HCT116 (cell line): Measurements from ENCODE around the gene TOR2A. TPM values are rescaled to one million over a fixed set of nuclear protein-coding genes. Genes with fewer than 3 reads are reported as not detected.

Source experiments
- ATAC-seq: fragments of 200-7000 bp; cut with Tn5 transposase; 2 replicates; pipeline ENCODE4 v1.9.1; 2020; ENCODE audit warnings: mild to moderate bottlenecking, moderate library complexity
- BruUV-seq: library from RNA; stranded (reverse); fragments of 400-500 nt; replicated peaks from 2 replicates; lab custom pipeline; 2021; lab: Mats Ljungman, UMichigan
- CTCF ChIA-PET: fragments of 300-600 bp; sonication (Branson Sonifier 250); formaldehyde crosslinking; loops from one replicate; lab custom pipeline; 2021; ENCODE audit warnings: antibody characterized with exemption; lab: Charles Lee
- POLR2A ChIA-PET: fragments of 300-600, 350-600 bp; sonication (Branson Sonifier 250); formaldehyde crosslinking; loops from one replicate; lab custom pipeline; 2021; ENCODE audit warnings: antibody characterized with exemption; lab: Charles Lee
- RAD21 ChIA-PET, 2 experiments: fragments of 300-600 bp; sonication (Branson Sonifier 250); formaldehyde crosslinking; loops; one replicate each; lab custom pipeline; 2023; ENCODE audit warnings: low total read pairs in 2 of 2; ENCODE audit not compliant: uncharacterized antibody in 2 of 2, unreplicated experiment in 2 of 2, low non-redundant PET in 1 of 2; lab: Charles Lee
- DNase-seq: peaks from one replicate; pipeline ENCODE4 v3.0.0-alpha.2; 2010; ENCODE audit warnings: low read depth, low spot score
- H2AFZ ChIP-seq: fragments of 200-600 bp; shearing (Covaris generic), sonication (generic); 2 replicates; pipeline ENCODE4 v1.6.1; 2017; ENCODE audit warnings: low read depth, mixed run types, mixed read lengths, antibody characterized with exemption, low read length; ENCODE audit not compliant: poor library complexity, severe bottlenecking
- H3K27ac ChIP-seq: 2 replicates; pipeline ENCODE4 v1.5.1; 2012; ENCODE audit warnings: low read depth, low read length
- H3K27me3 ChIP-seq: fragments of 200-600 bp; sonication (generic); 2 replicates; pipeline ENCODE4 v1.6.1; 2016; ENCODE audit warnings: mixed run types, low read length, mixed read lengths; ENCODE audit not compliant: insufficient read depth
- H3K36me3 ChIP-seq, 2 experiments: fragments of 200-500 bp in 1 of 2; fragments of 200-600 bp in 1 of 2; sonication (Bioruptor generic) in 1 of 2; sonication (generic) in 1 of 2; 2 replicates each; pipeline versions ENCODE4 v1.5.1 to v1.6.1; 2014 to 2016; ENCODE audit warnings: low read length in 2 of 2, inconsistent platforms in 1 of 2, mixed read lengths in 1 of 2, mixed run types in 1 of 2; ENCODE audit not compliant: insufficient read depth in 2 of 2, control insufficient read depth in 1 of 2
- H3K4me1 ChIP-seq, 2 experiments: fragments of 200-600 bp in 1 of 2; sonication (generic) in 1 of 2; 2 replicates each; pipeline versions ENCODE4 v1.5.1 to v1.6.1; 2012 to 2017; ENCODE audit warnings: low read length in 2 of 2, inconsistent platforms in 1 of 2, mild to moderate bottlenecking in 1 of 2, mixed read lengths in 1 of 2, mixed run types in 1 of 2, moderate library complexity in 1 of 2; ENCODE audit not compliant: insufficient read depth in 2 of 2, control insufficient read depth in 1 of 2
- H3K4me2 ChIP-seq: fragments of 200-600 bp; sonication (generic); 2 replicates; pipeline ENCODE4 v1.6.1; 2017; ENCODE audit warnings: mixed run types, low read length, mixed read lengths
- H3K4me3 ChIP-seq, 2 experiments: fragments of 200-600 bp in 1 of 2; sonication (generic) in 1 of 2; replicated peaks in 1 of 2; 2 replicates each; pipeline ENCODE4 v1.5.1; 2011 to 2016; ENCODE audit warnings: low read length in 2 of 2, control low read depth in 1 of 2, low read depth in 1 of 2, mild to moderate bottlenecking in 1 of 2, mixed read lengths in 1 of 2, mixed run types in 1 of 2
- H3K79me2 ChIP-seq: fragments of 200-600 bp; sonication (generic); 2 replicates; pipeline ENCODE4 v1.6.1; 2017; ENCODE audit warnings: mild to moderate bottlenecking, mixed run types, low read length, moderate library complexity, mixed read lengths; ENCODE audit not compliant: insufficient read depth
- H3K9ac ChIP-seq: fragments of 200-600 bp; sonication (generic); 2 replicates; pipeline ENCODE4 v1.6.1; 2016; ENCODE audit warnings: low read length, mixed read lengths
- H3K9me2 ChIP-seq: fragments of 200-600 bp; sonication (generic), shearing (Covaris generic); 2 replicates; pipeline ENCODE4 v1.6.1; 2017; ENCODE audit warnings: mixed run types, mild to moderate bottlenecking, moderate library complexity; ENCODE audit not compliant: insufficient read depth
- H3K9me3 ChIP-seq, 2 experiments: fragments of 200-500 bp in 1 of 2; fragments of 200-600 bp in 1 of 2; sonication (Bioruptor generic) in 1 of 2; sonication (generic) in 1 of 2; 2 replicates each; pipeline ENCODE4 v1.6.1; 2014 to 2017; ENCODE audit warnings: low read length in 2 of 2, mixed read lengths in 2 of 2, inconsistent platforms in 1 of 2, low read depth in 1 of 2, mild to moderate bottlenecking in 1 of 2, mixed run types in 1 of 2, moderate library complexity in 1 of 2; ENCODE audit not compliant: control insufficient read depth in 1 of 2, insufficient read depth in 1 of 2
- H4K20me1 ChIP-seq: fragments of 200-600 bp; sonication (generic), shearing (Covaris generic); 2 replicates; pipeline ENCODE4 v1.6.1; 2017; ENCODE audit warnings: mixed run types, mild to moderate bottlenecking, moderate library complexity; ENCODE audit not compliant: insufficient read depth
- ATF3 ChIP-seq: IDR thresholded peaks from 2 replicates; pipeline ENCODE4 v1.6.1; 2012
- CTCF ChIP-seq, 3 experiments: fragments of 200-600 bp in 1 of 3; sonication (generic) in 1 of 3; IDR thresholded peaks in 2 of 3; conservative IDR thresholded peaks in 1 of 3; 2 replicates each; pipeline ENCODE4 v1.5.1; 2012 to 2017; ENCODE audit warnings: low read depth in 2 of 3, low read length in 2 of 3, antibody characterized with exemption in 1 of 3, borderline replicate concordance in 1 of 3, control low read depth in 1 of 3, mild to moderate bottlenecking in 1 of 3, mixed read lengths in 1 of 3, mixed run types in 1 of 3, moderate library complexity in 1 of 3; ENCODE audit not compliant: insufficient read depth in 1 of 3
- EGR1 ChIP-seq: IDR thresholded peaks from 2 replicates; pipeline ENCODE4 v1.6.1; 2012; ENCODE audit warnings: low read depth
- EZH2 ChIP-seq: fragments of 200-600 bp; sonication (generic); IDR thresholded peaks from 2 replicates; pipeline ENCODE4 v1.6.1; 2017; ENCODE audit warnings: antibody characterized with exemption, mixed run types
- EZH2phosphoT487 ChIP-seq: fragments of 200-600 bp; IDR thresholded peaks from 2 replicates; pipeline ENCODE4 v1.6.1; 2018; ENCODE audit warnings: antibody characterized with exemption, borderline replicate concordance
- FOSL1 ChIP-seq: IDR thresholded peaks from 2 replicates; pipeline ENCODE4 v1.6.1; 2012; ENCODE audit warnings: low read depth
- MAX ChIP-seq: IDR thresholded peaks from 2 replicates; pipeline ENCODE4 v1.6.1; 2012
- RAD21 ChIP-seq: IDR thresholded peaks from 2 replicates; pipeline ENCODE4 v1.6.1; 2012; ENCODE audit warnings: low read depth, mild to moderate bottlenecking
- SIN3A ChIP-seq: IDR thresholded peaks from 2 replicates; pipeline ENCODE4 v1.6.1; 2012; ENCODE audit warnings: low read depth
- SP1 ChIP-seq: IDR thresholded peaks from 2 replicates; pipeline ENCODE4 v1.6.1; 2012; ENCODE audit warnings: low read depth
- SRF ChIP-seq: IDR thresholded peaks from 2 replicates; pipeline ENCODE4 v1.6.1; 2012; ENCODE audit warnings: low read depth
- TCF7L2 ChIP-seq: IDR thresholded peaks from 2 replicates; pipeline ENCODE4 v1.7.0; 2011; ENCODE audit warnings: borderline replicate concordance, inconsistent platforms; ENCODE audit not compliant: insufficient read depth, insufficient read length; ENCODE audit errors: extremely low read depth
- YY1 ChIP-seq: IDR thresholded peaks from 2 replicates; pipeline ENCODE4 v1.6.1; 2011; ENCODE audit warnings: low read length, low read depth, moderate library complexity, mild to moderate bottlenecking; ENCODE audit not compliant: insufficient replicate concordance; ENCODE audit errors: extremely low read depth
- ZFX ChIP-seq: fragments of 450-650 bp; IDR thresholded peaks from 2 replicates; pipeline ENCODE4 v1.6.1; 2017
- ZNF274 ChIP-seq: fragments of 200-500 bp; sonication (Bioruptor generic); IDR thresholded peaks from 2 replicates; pipeline ENCODE4 v1.6.1; 2014; ENCODE audit warnings: mild to moderate bottlenecking, low read depth, low read length, inconsistent platforms
- intact Hi-C: fragments of 100-400 bp; cut with micrococcal nuclease; formaldehyde crosslinking; loops from 2 replicates; pipeline ENCODE4 v1.10.0; 2022
- total RNA-seq: library from RNA; stranded (reverse); gene quantifications from one replicate; pipeline ENCODE4 v1.2.1, GENCODE V29; 2021; ENCODE audit not compliant: unreplicated experiment
- TF ChIP-seq, protein P1 (sequence below): IDR thresholded peaks from 2 replicates; pipeline ENCODE4 v1.6.1; 2012; ENCODE audit warnings: low read depth
- TF ChIP-seq, protein P2 (sequence below): IDR thresholded peaks from 2 replicates; pipeline ENCODE4 v1.6.1; 2011; ENCODE audit warnings: mild to moderate bottlenecking, low read length, moderate library complexity; ENCODE audit not compliant: insufficient replicate concordance; ENCODE audit errors: extremely low read depth

The TOR2A gene
- total RNA-seq, 1 experiment from 2014 or later = 12.0 TPM

GRCh38 chr9:127730262-127730661 lies 4.8 kb downstream of the TOR2A start:
- Histone ChIP-seq H3K27me3 (no peaks in the 10 kb centered on the region), H3K27ac (no peak overlapping the region), H3K4me2 (no peak overlapping the region), H3K4me3 (no peak overlapping the region), H4K20me1 (no peaks in the 10 kb centered on the region), H3K9me3 (no peaks in the 10 kb centered on the region), H3K9ac (no peak overlapping the region), H3K79me2 (no peaks in the 10 kb centered on the region), H3K9me2 (no peaks in the 10 kb centered on the region), H3K36me3 (no peaks in the 10 kb centered on the region), H2AFZ (no peak overlapping the region), H3K4me1 (peaks cover 7 to 19% of the 10 kb centered on the region in 2 experiments)
- DNase-seq (no peak), ATAC-seq (no peak)
- intact Hi-C loops = no loop called here
- no TSS peak for BruUV-seq
- ChIA-PET CTCF (no interaction called here), RAD21 (no interaction called here), POLR2A (no interaction called here)
- TF ChIP-seq EZH2 (no peak), ZFX (no peak), MAX (no peak), ATF3 (no peak), YY1 (no peak), SRF (no peak), TCF7L2 (no peak), RAD21 (no peak), ZNF274 (no peak), EGR1 (no peak), SIN3A (no peak), FOSL1 (no peak), SP1 (no peak), CTCF (IDR thresholded peaks at IDR 0.05 in 2 of 3, conservative IDR thresholded peaks at IDR 0.05 in 1 of 3; ENCODE audit: borderline replicate concordance in 1 of 3, insufficient read depth in 1 of 3, low read depth in 2 of 3, low read length in 2 of 3) (no peak), EZH2phosphoT487 (no peak)
- TF ChIP-seq, protein P1, sequence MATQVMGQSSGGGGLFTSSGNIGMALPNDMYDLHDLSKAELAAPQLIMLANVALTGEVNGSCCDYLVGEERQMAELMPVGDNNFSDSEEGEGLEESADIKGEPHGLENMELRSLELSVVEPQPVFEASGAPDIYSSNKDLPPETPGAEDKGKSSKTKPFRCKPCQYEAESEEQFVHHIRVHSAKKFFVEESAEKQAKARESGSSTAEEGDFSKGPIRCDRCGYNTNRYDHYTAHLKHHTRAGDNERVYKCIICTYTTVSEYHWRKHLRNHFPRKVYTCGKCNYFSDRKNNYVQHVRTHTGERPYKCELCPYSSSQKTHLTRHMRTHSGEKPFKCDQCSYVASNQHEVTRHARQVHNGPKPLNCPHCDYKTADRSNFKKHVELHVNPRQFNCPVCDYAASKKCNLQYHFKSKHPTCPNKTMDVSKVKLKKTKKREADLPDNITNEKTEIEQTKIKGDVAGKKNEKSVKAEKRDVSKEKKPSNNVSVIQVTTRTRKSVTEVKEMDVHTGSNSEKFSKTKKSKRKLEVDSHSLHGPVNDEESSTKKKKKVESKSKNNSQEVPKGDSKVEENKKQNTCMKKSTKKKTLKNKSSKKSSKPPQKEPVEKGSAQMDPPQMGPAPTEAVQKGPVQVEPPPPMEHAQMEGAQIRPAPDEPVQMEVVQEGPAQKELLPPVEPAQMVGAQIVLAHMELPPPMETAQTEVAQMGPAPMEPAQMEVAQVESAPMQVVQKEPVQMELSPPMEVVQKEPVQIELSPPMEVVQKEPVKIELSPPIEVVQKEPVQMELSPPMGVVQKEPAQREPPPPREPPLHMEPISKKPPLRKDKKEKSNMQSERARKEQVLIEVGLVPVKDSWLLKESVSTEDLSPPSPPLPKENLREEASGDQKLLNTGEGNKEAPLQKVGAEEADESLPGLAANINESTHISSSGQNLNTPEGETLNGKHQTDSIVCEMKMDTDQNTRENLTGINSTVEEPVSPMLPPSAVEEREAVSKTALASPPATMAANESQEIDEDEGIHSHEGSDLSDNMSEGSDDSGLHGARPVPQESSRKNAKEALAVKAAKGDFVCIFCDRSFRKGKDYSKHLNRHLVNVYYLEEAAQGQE = no peak
- TF ChIP-seq, protein P2, sequence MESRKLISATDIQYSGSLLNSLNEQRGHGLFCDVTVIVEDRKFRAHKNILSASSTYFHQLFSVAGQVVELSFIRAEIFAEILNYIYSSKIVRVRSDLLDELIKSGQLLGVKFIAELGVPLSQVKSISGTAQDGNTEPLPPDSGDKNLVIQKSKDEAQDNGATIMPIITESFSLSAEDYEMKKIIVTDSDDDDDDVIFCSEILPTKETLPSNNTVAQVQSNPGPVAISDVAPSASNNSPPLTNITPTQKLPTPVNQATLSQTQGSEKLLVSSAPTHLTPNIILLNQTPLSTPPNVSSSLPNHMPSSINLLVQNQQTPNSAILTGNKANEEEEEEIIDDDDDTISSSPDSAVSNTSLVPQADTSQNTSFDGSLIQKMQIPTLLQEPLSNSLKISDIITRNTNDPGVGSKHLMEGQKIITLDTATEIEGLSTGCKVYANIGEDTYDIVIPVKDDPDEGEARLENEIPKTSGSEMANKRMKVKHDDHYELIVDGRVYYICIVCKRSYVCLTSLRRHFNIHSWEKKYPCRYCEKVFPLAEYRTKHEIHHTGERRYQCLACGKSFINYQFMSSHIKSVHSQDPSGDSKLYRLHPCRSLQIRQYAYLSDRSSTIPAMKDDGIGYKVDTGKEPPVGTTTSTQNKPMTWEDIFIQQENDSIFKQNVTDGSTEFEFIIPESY = no peak
